ENCODE measurements around the gene HUS1B.
"Not testable (repeated sequence)": the region's sequence is repeated elsewhere in the genome, so short reads cannot be mapped to it uniquely, and the experiment has no call there.

Gene HUS1B

GRCh38 chr6:678520-678919, 21.6 kb upstream of the HUS1B start:
- DNase-seq = no peak

- no peak for DNase-seq
These were observed 21.0 kb upstream of the HUS1B start for GRCh38 chr6:677919-678318.

GRCh38 chr6:674956-675355, 18.1 kb upstream of the HUS1B start:
- DNase-seq = no peak

- no peak for DNase-seq
These were observed 17.5 kb upstream of the HUS1B start for GRCh38 chr6:674406-674805.

- DNase-seq = no peak
These were observed 10.5 kb upstream of the HUS1B start for GRCh38 chr6:667253-667927.

GRCh38 chr6:665403-666267, 8.7 kb upstream of the HUS1B start:
- no peak for DNase-seq

- not testable (repeated sequence) for DNase-seq
These were observed 6.9 kb upstream of the HUS1B start for GRCh38 chr6:663788-664187.

- DNase-seq = no peak
These were observed 3.0 kb upstream of the HUS1B start for GRCh38 chr6:659716-660581.

- no peak for DNase-seq
These were observed 1.3 kb upstream of the HUS1B start for GRCh38 chr6:658244-658643.

GRCh38 chr6:657743-658142, 843 bp upstream of the HUS1B start:
- no peak for DNase-seq

GRCh38 chr6:654136-654535, 2.8 kb downstream of the HUS1B start:
- DNase-seq = no peak

- DNase-seq = no peak
These were observed 4.0 kb downstream of the HUS1B start for GRCh38 chr6:652865-653264.

GRCh38 chr6:650098-650497, 6.8 kb downstream of the HUS1B start:
- DNase-seq = no peak

GRCh38 chr6:642805-643204, 14.1 kb downstream of the HUS1B start:
- no peak for DNase-seq

GRCh38 chr6:641225-641985, 15.5 kb downstream of the HUS1B start:
- DNase-seq = no peak

GRCh38 chr6:636488-636887, 20.4 kb downstream of the HUS1B start:
- no peak for DNase-seq

- no peak for DNase-seq
These were observed 21.7 kb downstream of the HUS1B start for GRCh38 chr6:635233-635632.

- no peak for DNase-seq
These were observed 23.3 kb downstream of the HUS1B start for GRCh38 chr6:633611-634010.

- DNase-seq = no peak
These were observed 28.1 kb downstream of the HUS1B start for GRCh38 chr6:628766-629165.

- DNase-seq = no peak
These were observed 30.7 kb downstream of the HUS1B start for GRCh38 chr6:626236-626635.

- no peak for DNase-seq
These were observed 31.9 kb downstream of the HUS1B start for GRCh38 chr6:624979-625378.

- DNase-seq = no peak
These were observed 34.4 kb downstream of the HUS1B start for GRCh38 chr6:622462-622861.

GRCh38 chr6:621931-622330, 35.0 kb downstream of the HUS1B start:
- no peak for DNase-seq
